ENCODE results near the gene TNNT1.
"Not testable (repeated sequence)": the region's sequence is repeated elsewhere in the genome, so short reads cannot be mapped to it uniquely, and the experiment has no call there.

Gene TNNT1

GRCh38 chr19:55136399-55137102, 12.5 kb downstream of the TNNT1 start:
- DNase-seq: no peak

- DNase-seq: no peak
Observed at GRCh38 chr19:55134736-55135135, 14.3 kb downstream of the TNNT1 start.

- DNase-seq: no peak
Observed at GRCh38 chr19:55133639-55134444, 15.2 kb downstream of the TNNT1 start.

- DNase-seq: no peak
Observed at GRCh38 chr19:55132453-55133129, 16.4 kb downstream of the TNNT1 start.

GRCh38 chr19:55131421-55131820, 17.6 kb downstream of the TNNT1 start:
- DNase-seq: no peak

- DNase-seq: peak; percentile 15
Observed at GRCh38 chr19:55119053-55119452, 30.0 kb downstream of the TNNT1 start.

GRCh38 chr19:55118401-55118991, 30.5 kb downstream of the TNNT1 start:
- peak; percentile 27 for DNase-seq

- peak; percentile 98 for DNase-seq
Observed at GRCh38 chr19:55117663-55118391, 31.2 kb downstream of the TNNT1 start.

GRCh38 chr19:55116859-55117662, 31.9 kb downstream of the TNNT1 start, which contains the start of gene PPP1R12C:
PPP1R12C (minus strand) TSS chr19:55117637; CDS start chr19:55117543, 94 bp downstream.
- no peak for DNase-seq

GRCh38 chr19:55116232-55116858, 32.7 kb downstream of the TNNT1 start:
- peak; percentile 63 for DNase-seq

GRCh38 chr19:55115446-55116065, 33.5 kb downstream of the TNNT1 start:
- DNase-seq: no peak

GRCh38 chr19:55114566-55115145, 34.4 kb downstream of the TNNT1 start:
- no peak for DNase-seq

GRCh38 chr19:55113570-55114039, 35.4 kb downstream of the TNNT1 start:
- DNase-seq: no peak

GRCh38 chr19:55112777-55113569, 36.0 kb downstream of the TNNT1 start:
- DNase-seq: no peak

GRCh38 chr19:55112246-55112776, 36.7 kb downstream of the TNNT1 start:
- DNase-seq: no peak

- no peak for DNase-seq
Observed at GRCh38 chr19:55111238-55111831, 37.7 kb downstream of the TNNT1 start.

- DNase-seq: no peak
Observed at GRCh38 chr19:55109527-55110291, 39.3 kb downstream of the TNNT1 start.

- not testable (repeated sequence) for DNase-seq
Observed at GRCh38 chr19:55107252-55107651, 41.8 kb downstream of the TNNT1 start.

All from CD4-positive, alpha-beta T cell treated with Interleukin-10 for 1 hour (primary cell).